Measurements from ENCODE around the gene TSPAN17. TPM values are rescaled to one million over a fixed set of nuclear protein-coding genes. Genes with fewer than 3 reads are reported as not detected.

Gene TSPAN17
- total and polyA plus RNA-seq, 12 donors: 25.8 to 106 (median 52.8) TPM

DNA sequence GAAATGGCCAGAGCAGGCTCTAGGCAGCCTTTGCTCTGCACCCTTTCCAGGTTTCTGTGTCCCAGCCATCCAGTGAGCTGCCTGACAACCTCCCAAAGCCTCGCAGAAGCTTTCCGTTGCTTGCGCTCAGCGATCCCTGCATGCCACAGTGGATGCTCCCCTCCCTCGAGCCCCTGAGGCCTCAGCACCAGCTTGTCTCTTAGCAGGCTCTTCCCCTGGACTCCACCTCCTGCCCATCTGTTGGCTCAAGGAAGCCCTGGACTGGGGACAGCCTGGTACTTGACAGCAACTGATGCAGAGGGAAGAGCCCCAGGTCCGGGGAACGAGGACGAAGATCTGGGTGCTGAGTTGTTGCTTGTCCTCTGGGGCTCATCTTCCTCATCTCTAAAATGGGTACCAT, 23.2 kb downstream of the TSPAN17 start:
- WGBS, 4 donors: 76 to 84% (median 82%) methylated on average over 5 to 8 of the region's 8 CpGs

DNA sequence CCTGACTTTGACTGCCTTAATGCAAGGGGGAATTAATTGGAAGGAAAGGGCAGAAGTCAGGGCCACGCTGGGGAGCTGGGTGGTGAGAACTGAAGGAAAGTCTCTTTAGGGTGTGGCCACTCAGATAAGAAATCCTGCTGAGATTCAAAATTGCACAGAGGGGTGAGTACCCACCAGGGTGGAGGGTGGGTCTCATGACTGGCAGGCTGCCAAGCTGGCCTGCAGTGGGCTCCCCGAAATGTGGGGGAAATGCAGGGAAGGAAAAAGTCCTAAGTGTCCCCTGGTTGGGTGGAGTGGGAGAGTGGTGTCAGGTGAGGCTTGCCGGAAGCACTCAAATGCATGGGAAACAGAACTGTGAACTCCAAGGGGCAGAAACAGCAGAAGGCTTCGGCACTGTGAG, 24.1 kb downstream of the TSPAN17 start:
- Histone ChIP-seq H3K4me1 (replicated peaks in 1 of 2) (no peaks in the 10 kb centered on the region), H3K36me3 (replicated peaks in 1 of 2) (no peaks in the 10 kb centered on the region), H3K27me3 (peaks cover 7% of the 10 kb centered on the region), H3K9me3 (replicated peaks in 1 of 3) (no peaks in the 10 kb centered on the region), H3K27ac (no peak overlapping the region), H3K4me3 (no peak overlapping the region)
- WGBS, 4 donors: 72 to 84% (median 74%) methylated on average over 4 of the region's 4 CpGs
- DNase-seq: no peak
- intact Hi-C loops (cut with DNase I): no loop called here
- TF ChIP-seq POLR2A (IDR thresholded peaks at IDR 0.05) (no peak), CTCF (IDR thresholded peaks at IDR 0.05) (no peak)

More for the DNA sequence above, 23.2 kb downstream of the TSPAN17 start:
- intact Hi-C loops (cut with DNase I): no loop called here
- no peak for TF ChIP-seq POLR2A (IDR thresholded peaks at IDR 0.05)
- no peak for TF ChIP-seq CTCF (IDR thresholded peaks at IDR 0.05)
- H3K27me3 ChIP-seq: peaks cover 7% of the 10 kb centered on the region
- no peak overlapping the region for H3K27ac ChIP-seq
- no peak overlapping the region for H3K4me3 ChIP-seq
- no peak for DNase-seq
- no peaks in the 10 kb centered on the region for H3K36me3 ChIP-seq (replicated peaks in 1 of 2)
- H3K4me1 ChIP-seq (replicated peaks in 1 of 2): no peaks in the 10 kb centered on the region
- H3K9me3 ChIP-seq (replicated peaks in 1 of 3): no peaks in the 10 kb centered on the region

- Histone ChIP-seq H3K36me3 (replicated peaks in 1 of 2) (no peaks in the 10 kb centered on the region), H3K4me3 (no peak overlapping the region), H3K9me3 (replicated peaks in 1 of 3) (no peaks in the 10 kb centered on the region), H3K27me3 (peaks cover 7% of the 10 kb centered on the region), H3K4me1 (replicated peaks in 1 of 2) (no peaks in the 10 kb centered on the region), H3K27ac (no peak overlapping the region)
- intact Hi-C loops (cut with DNase I): no loop called here
- WGBS, 4 donors: 46 to 57% (median 53%) methylated on average over 13 to 18 of the region's 18 CpGs
- DNase-seq: no peak
- TF ChIP-seq CTCF (IDR thresholded peaks at IDR 0.05) (no peak), POLR2A (IDR thresholded peaks at IDR 0.05) (no peak)
These were observed 24.8 kb downstream of the TSPAN17 start for GRCh38 chr5:176671890-176672747.

- no peak for DNase-seq
- no peak for TF ChIP-seq POLR2A (IDR thresholded peaks at IDR 0.05)
- TF ChIP-seq CTCF (IDR thresholded peaks at IDR 0.05): no peak
- H3K4me1 ChIP-seq (replicated peaks in 1 of 2): no peaks in the 10 kb centered on the region
- no peaks in the 10 kb centered on the region for H3K36me3 ChIP-seq (replicated peaks in 1 of 2)
- intact Hi-C loops (cut with DNase I): no loop called here
- WGBS, 4 donors: 82 to 90% (median 86%) methylated on average over 13 to 18 of the region's 18 CpGs
- no peaks in the 10 kb centered on the region for H3K9me3 ChIP-seq (replicated peaks in 1 of 3)
- no peak overlapping the region for H3K4me3 ChIP-seq
- peaks cover 7% of the 10 kb centered on the region for H3K27me3 ChIP-seq
- no peak overlapping the region for H3K27ac ChIP-seq
These were observed 26.6 kb downstream of the TSPAN17 start for GRCh38 chr5:176673651-176674583.
